PC-9 (cell line): Measurements from ENCODE around the gene ZFAND3.

Experiments
- EZH2 ChIP-seq: fragments of 200-600 bp; sonication (generic); IDR thresholded peaks from 2 replicates; pipeline ENCODE4 v1.8.0; 2017; ENCODE audit warnings: antibody characterized with exemption, low read depth
- TF ChIP-seq, protein P1 (sequence below): fragments of 200-600 bp; sonication (generic); conservative IDR thresholded peaks from 2 replicates; pipeline ENCODE4 v1.6.1; 2017; ENCODE audit warnings: mixed run types, antibody characterized with exemption, mild to moderate bottlenecking, moderate library complexity

DNA sequence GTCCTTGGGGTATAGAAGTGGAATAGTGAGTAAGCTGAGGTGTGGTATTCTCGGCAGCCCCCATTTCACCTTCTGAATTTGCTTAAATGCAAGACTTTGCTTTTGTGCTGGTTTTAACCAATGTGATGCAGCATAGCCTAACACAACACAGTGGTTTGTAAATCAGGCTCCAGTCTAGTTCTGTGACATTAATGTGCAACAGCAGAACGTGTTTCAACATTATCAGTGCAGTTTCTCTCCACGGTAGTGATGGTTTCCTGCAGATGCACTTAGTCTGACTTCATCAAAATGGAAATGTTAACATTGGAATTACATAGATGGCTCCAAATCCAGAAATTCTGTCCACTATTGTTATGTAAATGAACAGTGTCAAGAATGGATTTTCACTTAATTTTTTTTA, 139.5 kb downstream of the ZFAND3 start:
- no peak for TF ChIP-seq EZH2
- TF ChIP-seq, protein P1, sequence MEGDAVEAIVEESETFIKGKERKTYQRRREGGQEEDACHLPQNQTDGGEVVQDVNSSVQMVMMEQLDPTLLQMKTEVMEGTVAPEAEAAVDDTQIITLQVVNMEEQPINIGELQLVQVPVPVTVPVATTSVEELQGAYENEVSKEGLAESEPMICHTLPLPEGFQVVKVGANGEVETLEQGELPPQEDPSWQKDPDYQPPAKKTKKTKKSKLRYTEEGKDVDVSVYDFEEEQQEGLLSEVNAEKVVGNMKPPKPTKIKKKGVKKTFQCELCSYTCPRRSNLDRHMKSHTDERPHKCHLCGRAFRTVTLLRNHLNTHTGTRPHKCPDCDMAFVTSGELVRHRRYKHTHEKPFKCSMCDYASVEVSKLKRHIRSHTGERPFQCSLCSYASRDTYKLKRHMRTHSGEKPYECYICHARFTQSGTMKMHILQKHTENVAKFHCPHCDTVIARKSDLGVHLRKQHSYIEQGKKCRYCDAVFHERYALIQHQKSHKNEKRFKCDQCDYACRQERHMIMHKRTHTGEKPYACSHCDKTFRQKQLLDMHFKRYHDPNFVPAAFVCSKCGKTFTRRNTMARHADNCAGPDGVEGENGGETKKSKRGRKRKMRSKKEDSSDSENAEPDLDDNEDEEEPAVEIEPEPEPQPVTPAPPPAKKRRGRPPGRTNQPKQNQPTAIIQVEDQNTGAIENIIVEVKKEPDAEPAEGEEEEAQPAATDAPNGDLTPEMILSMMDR, result no peak
